Esophagus muscularis mucosa (tissue), 4 donors: ENCODE results near the gene PTPN2. TPM values are rescaled to one million over a fixed set of nuclear protein-coding genes. Genes with fewer than 3 reads are reported as not detected.

Experiments
- DNase-seq: peaks from one replicate; pipeline ENCODE4 v3.0.0-alpha.2; 2017; ENCODE audit errors: extremely low spot score
- H3K27ac ChIP-seq, 4 donors: fragments of 200-600 bp; sonication (generic); replicated peaks in 1 of 4; 1 replicate in 3 of 4; 2 replicates in 1 of 4; pipeline ENCODE4 v1.5.1; 2016 to 2019; ENCODE audit warnings: mild to moderate bottlenecking in 1 of 4
- H3K27me3 ChIP-seq, 4 donors: fragments of 200-600 bp; sonication (generic); one replicate each; pipeline versions ENCODE4 v1.5.1 to v1.6.0; 2016 to 2019
- H3K36me3 ChIP-seq, 4 donors: fragments of 200-600 bp; sonication (generic); one replicate each; pipeline ENCODE4 v1.5.1; 2016 to 2019
- H3K4me1 ChIP-seq, 4 donors: fragments of 200-600 bp; sonication (generic); one replicate each; pipeline ENCODE4 v1.5.1; 2016 to 2019
- H3K4me3 ChIP-seq, 4 donors: fragments of 200-600 bp; sonication (generic); 1 replicate in 2 of 4; 2 replicates in 2 of 4; pipeline ENCODE4 v1.5.1; 2016 to 2019; ENCODE audit warnings: mild to moderate bottlenecking in 4 of 4, moderate library complexity in 1 of 4
- H3K9me3 ChIP-seq, 4 donors: fragments of 200-600 bp; sonication (generic); 1 replicate in 3 of 4; 2 replicates in 1 of 4; pipeline ENCODE4 v1.5.1; 2016 to 2019
- CTCF ChIP-seq, 3 experiments: fragments of 200-600 bp in 2 of 3; fragments of 450-650 bp in 1 of 3; sonication (generic) in 2 of 3; IDR thresholded peaks; one replicate each; pipeline ENCODE4 v1.5.1; 2017 to 2019; ENCODE audit warnings: antibody characterized with exemption in 3 of 3, mild to moderate bottlenecking in 2 of 3, moderate library complexity in 1 of 3
- EP300 ChIP-seq: sonication (generic); formaldehyde crosslinking; IDR thresholded peaks from one replicate; pipeline ENCODE4 v1.6.1; 2017; ENCODE audit warnings: antibody characterized with exemption
- POLR2A ChIP-seq: fragments of 450-650 bp; IDR thresholded peaks from one replicate; pipeline ENCODE4 v1.6.1; 2017; ENCODE audit warnings: antibody characterized with exemption, moderate library complexity, mild to moderate bottlenecking, low read depth
- POLR2AphosphoS5 ChIP-seq, 2 donors: sonication (generic); formaldehyde crosslinking; IDR thresholded peaks; one replicate each; pipeline ENCODE4 v1.6.1; 2017; ENCODE audit warnings: antibody characterized with exemption in 2 of 2
- WGBS: methylation state at CpG from one replicate; pipeline ENCODE4 v1.1.5; 2018; 5-methylcytosine and 5-hydroxymethylcytosine counted together
- intact Hi-C: fragments of 100-400 bp; cut with DNase I; formaldehyde crosslinking; loops from one replicate; pipeline ENCODE4 v1.15.1; 2023
- total RNA-seq, 4 donors: library from RNA; depleted of rRNA; stranded (reverse); fragments of >200 nt; gene quantifications; one replicate each; pipeline versions ENCODE4 v1.1.0 to v1.2.1, GENCODE V29; 2016

The PTPN2 gene
- total RNA-seq, 4 donors from 2014 or later = 14.3 to 27.5 (median 18.0) TPM

GRCh38 chr18:12921178-12921577 lies 37.1 kb upstream of the PTPN2 start:
- Histone ChIP-seq H3K9me3 (no peaks in the 10 kb centered on the region), H3K27ac (no peak overlapping the region), H3K36me3 (no peaks in the 10 kb centered on the region), H3K4me3 (no peak overlapping the region), H3K4me1 (no peaks in the 10 kb centered on the region), H3K27me3 (no peaks in the 10 kb centered on the region)
- WGBS = 58% methylated on average over 7 of the region's 7 CpGs
- intact Hi-C loops = no loop called here
- no peak for TF ChIP-seq EP300
- TF ChIP-seq POLR2AphosphoS5 (IDR thresholded peaks at IDR 0.05) = no peak
- TF ChIP-seq POLR2A = no peak
- no peak for TF ChIP-seq CTCF (IDR thresholded peaks at IDR 0.05)
- DNase-seq = no peak

- WGBS = 86% methylated on average over 16 of the region's 75 CpGs
- intact Hi-C loops = no loop called here
- TF ChIP-seq POLR2AphosphoS5 (IDR thresholded peaks at IDR 0.05) (no peak), CTCF (IDR thresholded peaks at IDR 0.05) (no peak)
- Histone ChIP-seq H3K4me3 (peak overlapping the region; percentile 32 to 53 (median 44)), H3K4me1 (peaks cover 4 to 27% (median 26%) of the 10 kb centered on the region in 4 donors), H3K27ac (no peak overlapping the region), H3K27me3 (peaks cover 0 to 31% (median 0%) of the 10 kb centered on the region in 4 donors), H3K36me3 (no peaks in the 10 kb centered on the region), H3K9me3 (no peaks in the 10 kb centered on the region)
- no peak for DNase-seq
Observed at GRCh38 chr18:12911929-12912703, 28.1 kb upstream of the PTPN2 start.

GRCh38 chr18:12911025-12911928 lies 27.2 kb upstream of the PTPN2 start:
- Histone ChIP-seq H3K36me3 (no peaks in the 10 kb centered on the region), H3K4me1 (peaks cover 4 to 34% (median 32%) of the 10 kb centered on the region in 4 donors), H3K27ac (no peak overlapping the region), H3K4me3 (peak overlapping the region; percentile 32 to 53 (median 44)), H3K27me3 (peaks cover 0 to 35% (median 0%) of the 10 kb centered on the region in 4 donors), H3K9me3 (no peaks in the 10 kb centered on the region)
- TF ChIP-seq POLR2A (no peak), POLR2AphosphoS5 (IDR thresholded peaks at IDR 0.05) (no peak), EP300 (no peak), CTCF (IDR thresholded peaks at IDR 0.05) (no peak)
- 27% methylated on average over 37 of the region's 75 CpGs for WGBS
- no peak for DNase-seq
- intact Hi-C loops = no loop called here

GRCh38 chr18:12908706-12909105 lies 24.7 kb upstream of the PTPN2 start:
- Histone ChIP-seq H3K36me3 (no peaks in the 10 kb centered on the region), H3K4me1 (peaks cover 4 to 38% (median 32%) of the 10 kb centered on the region in 4 donors), H3K9me3 (no peaks in the 10 kb centered on the region), H3K27me3 (peaks cover 0 to 35% (median 0%) of the 10 kb centered on the region in 4 donors), H3K27ac (no peak overlapping the region), H3K4me3 (no peak overlapping the region)
- intact Hi-C loops = no loop called here
- TF ChIP-seq POLR2AphosphoS5 (IDR thresholded peaks at IDR 0.05) = no peak
- TF ChIP-seq EP300 = no peak
- no peak for TF ChIP-seq POLR2A
- no peak for TF ChIP-seq CTCF (IDR thresholded peaks at IDR 0.05)
- no peak for DNase-seq
- 84% methylated on average over 4 of the region's 4 CpGs for WGBS
